ENCODE data around the gene P3H4. TPM values are rescaled to one million over a fixed set of nuclear protein-coding genes. Genes with fewer than 3 reads are reported as not detected.
A peak's percentile ranks its signal among the peaks of the same experiment; 100 is the strongest.

Gene P3H4
- total RNA-seq, 4 donors from 2014 or later, result 24.5 to 59.2 (median 34.9) TPM

- intact Hi-C loops (cut with DNase I), result no loop called here
- H3K27me3 ChIP-seq, result no peaks in the 10 kb centered on the region
- TF ChIP-seq POLR2A (IDR thresholded peaks at IDR 0.05), result no peak
- no peak for TF ChIP-seq CTCF (IDR thresholded peaks at IDR 0.05)
- no peaks in the 10 kb centered on the region for H3K9me3 ChIP-seq
- H3K36me3 ChIP-seq, result no peaks in the 10 kb centered on the region
- peak overlapping the region in 2 of 3 donors; percentile 25 to 40 for H3K27ac ChIP-seq
- DNase-seq, result peak; percentile 83 to 85
- no peak overlapping the region for H3K4me3 ChIP-seq (replicated peaks in 1 of 3)
- peaks cover 18 to 37% of the 10 kb centered on the region in 2 donors for H3K4me1 ChIP-seq
- 6 to 29% methylated on average over 1 of the region's 1 CpG for WGBS, 2 donors
Observed at GRCh38 chr17:41814195-41814594, 2.4 kb upstream of the P3H4 start.

- no peaks in the 10 kb centered on the region for H3K36me3 ChIP-seq
- H3K4me1 ChIP-seq, result peaks cover 18 to 37% of the 10 kb centered on the region in 2 donors
- DNase-seq, result no peak
- 67 to 76% methylated on average over 9 of the region's 9 CpGs for WGBS, 2 donors
- TF ChIP-seq CTCF (IDR thresholded peaks at IDR 0.05) (no peak), POLR2A (IDR thresholded peaks at IDR 0.05) (no peak)
- no peaks in the 10 kb centered on the region for H3K27me3 ChIP-seq
- intact Hi-C loops (cut with DNase I), result no loop called here
- no peaks in the 10 kb centered on the region for H3K9me3 ChIP-seq
- H3K4me3 ChIP-seq (replicated peaks in 1 of 3), result no peak overlapping the region
- H3K27ac ChIP-seq, result peak overlapping the region; percentile 25 to 80 (median 40)
Observed at GRCh38 chr17:41813699-41814124, 2.0 kb upstream of the P3H4 start.

GRCh38 chr17:41813152-41813680, 1.5 kb upstream of the P3H4 start:
- peaks cover 18 to 37% of the 10 kb centered on the region in 2 donors for H3K4me1 ChIP-seq
- H3K27ac ChIP-seq, result peak overlapping the region; percentile 25 to 80 (median 40)
- WGBS, 2 donors, result 29 to 44% methylated on average over 10 to 11 of the region's 12 CpGs
- H3K27me3 ChIP-seq, result no peaks in the 10 kb centered on the region
- no peaks in the 10 kb centered on the region for H3K9me3 ChIP-seq
- H3K36me3 ChIP-seq, result no peaks in the 10 kb centered on the region
- intact Hi-C loops (cut with DNase I), result no loop called here
- TF ChIP-seq CTCF (IDR thresholded peaks at IDR 0.05), result no peak
- no peak for TF ChIP-seq POLR2A (IDR thresholded peaks at IDR 0.05)
- no peak for DNase-seq
- H3K4me3 ChIP-seq (replicated peaks in 1 of 3), result peak overlapping the region in 2 of 3 donors; percentile 1 to 64

GRCh38 chr17:41812381-41813151, 817 bp upstream of the P3H4 start, which contains the start of gene FKBP10:
FKBP10 (plus strand) TSS chr17:41813004; CDS start chr17:41813035, 31 bp downstream.
- intact Hi-C loops (cut with DNase I), result no loop called here
- Histone ChIP-seq H3K27ac (peak within 1 kb of the TSS; percentile 36 to 80 (median 58)), H3K27me3 (no peaks in the 10 kb centered on the region), H3K4me3 (replicated peaks in 1 of 3) (peak within 1 kb of the TSS; percentile 51 to 79 (median 64)), H3K4me1 (peaks cover 18 to 37% of the 10 kb centered on the region in 2 donors), H3K9me3 (no peaks in the 10 kb centered on the region), H3K36me3 (no peaks in the 10 kb centered on the region)
- 3 to 7% methylated on average over 27 of the region's 35 CpGs for WGBS, 2 donors
- DNase-seq, result peak; percentile 72 to 73
- no peak for TF ChIP-seq POLR2A (IDR thresholded peaks at IDR 0.05)
- no peak for TF ChIP-seq CTCF (IDR thresholded peaks at IDR 0.05)

Measured in thyroid gland (tissue), 4 donors.